ENCODE measurements around the gene CREB5. TPM values are rescaled to one million over a fixed set of nuclear protein-coding genes. Genes with fewer than 3 reads are reported as not detected.

Gene CREB5
- total and polyA plus RNA-seq, 2 donors (not counting 3 experiments of a cell fraction or from before 2014, with no cell fraction given), result 19.6 to 28.4 TPM

- Histone ChIP-seq H3K4me3 (replicated peaks in 1 of 3; ENCODE audit: insufficient read depth in 1 of 3, low read depth in 1 of 3, low read length in 3 of 3) (no peak overlapping the region), H3K27ac (ENCODE audit: insufficient read depth, low read depth, low read length) (no peak overlapping the region), H4K20me1 (replicated peaks; ENCODE audit: control insufficient read depth, extremely low read depth, insufficient read depth, low read length) (no peaks in the 10 kb centered on the region), H3K4me1 (ENCODE audit: control insufficient read depth, extremely low read depth, insufficient read depth, low read length) (no peaks in the 10 kb centered on the region), H3K9me1 (replicated peaks; ENCODE audit: control insufficient read depth, extremely low read depth, insufficient read depth, low read length) (no peaks in the 10 kb centered on the region), H2AFZ (ENCODE audit: low read depth, low read length) (no peak overlapping the region), H3K9me3 (replicated peaks; ENCODE audit: control insufficient read depth, insufficient read depth, low read length) (no peaks in the 10 kb centered on the region), H3K36me3 (ENCODE audit: control insufficient read depth in 2 of 2, extremely low read depth in 1 of 2, insufficient read depth in 2 of 2, low read length in 2 of 2) (no peaks in the 10 kb centered on the region), H3K79me2 (ENCODE audit: control insufficient read depth, insufficient read depth, low read length) (no peaks in the 10 kb centered on the region), H3K4me2 (ENCODE audit: insufficient read depth, low read length) (no peak overlapping the region), H3K9ac (replicated peaks; ENCODE audit: extremely low read depth, insufficient read depth, low read length) (no peak overlapping the region), H3K27me3 (ENCODE audit: control insufficient read depth in 2 of 2, insufficient read depth in 2 of 2, low read length in 2 of 2) (peaks cover 0 to 5% of the 10 kb centered on the region in 2 experiments)
- TF ChIP-seq FOS (IDR thresholded peaks at IDR 0.05; ENCODE audit: borderline replicate concordance, insufficient read depth, low read length), result no peak
- no peak for TF ChIP-seq POLR2AphosphoS5 (IDR thresholded peaks at IDR 0.05; ENCODE audit: insufficient read depth, low read depth, low read length)
- no peak for TF ChIP-seq MYC (IDR thresholded peaks at IDR 0.05; ENCODE audit: low read depth, low read length)
- TF ChIP-seq EZH2 (IDR thresholded peaks at IDR 0.05; ENCODE audit: borderline replicate concordance, low read depth, low read length, severe bottlenecking), result no peak
- TF ChIP-seq GATA2 (IDR thresholded peaks at IDR 0.05; ENCODE audit: insufficient read depth, insufficient read length, low read depth, low read length), result no peak
- no peak for TF ChIP-seq CTCF (IDR thresholded peaks at IDR 0.05; ENCODE audit: extremely low read depth in 1 of 2, insufficient read depth in 1 of 2, low read depth in 1 of 2, low read length in 2 of 2)
- TF ChIP-seq, protein P1, sequence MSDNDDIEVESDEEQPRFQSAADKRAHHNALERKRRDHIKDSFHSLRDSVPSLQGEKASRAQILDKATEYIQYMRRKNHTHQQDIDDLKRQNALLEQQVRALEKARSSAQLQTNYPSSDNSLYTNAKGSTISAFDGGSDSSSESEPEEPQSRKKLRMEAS (IDR thresholded peaks at IDR 0.05; ENCODE audit: insufficient read depth, insufficient read length), result no peak
- TF ChIP-seq POLR2A (IDR thresholded peaks at IDR 0.05; ENCODE audit: low read depth, low read length), result no peak
- TF ChIP-seq JUN (IDR thresholded peaks at IDR 0.05; ENCODE audit: borderline replicate concordance, insufficient read depth, insufficient read length, low read depth), result no peak
- POLR2A ChIA-PET, result no interaction called here
- intact Hi-C loops (cut with micrococcal nuclease), result no loop called here
- no TSS peak for BruUV-seq (replicated peaks)
- dilution Hi-C loops (cut with MboI; ENCODE audit: extremely low pct_ligation_motif_present, low sequenced_read_pairs), result no loop called here
- FAIRE-seq (no peak), DNase-seq (ENCODE audit: low read depth, low spot score) (no peak)
- CTCF ChIA-PET, result no interaction called here
Observed at GRCh38 chr7:28640001-28640400, 227.7 kb downstream of the CREB5 start.

Measured in endothelial cell of umbilical vein (primary cell).